ENCODE data around the gene ACTR3.
"Not testable (repeated sequence)": the region's sequence is repeated elsewhere in the genome, so short reads cannot be mapped to it uniquely, and the experiment has no call there.

The ACTR3 gene

DNA sequence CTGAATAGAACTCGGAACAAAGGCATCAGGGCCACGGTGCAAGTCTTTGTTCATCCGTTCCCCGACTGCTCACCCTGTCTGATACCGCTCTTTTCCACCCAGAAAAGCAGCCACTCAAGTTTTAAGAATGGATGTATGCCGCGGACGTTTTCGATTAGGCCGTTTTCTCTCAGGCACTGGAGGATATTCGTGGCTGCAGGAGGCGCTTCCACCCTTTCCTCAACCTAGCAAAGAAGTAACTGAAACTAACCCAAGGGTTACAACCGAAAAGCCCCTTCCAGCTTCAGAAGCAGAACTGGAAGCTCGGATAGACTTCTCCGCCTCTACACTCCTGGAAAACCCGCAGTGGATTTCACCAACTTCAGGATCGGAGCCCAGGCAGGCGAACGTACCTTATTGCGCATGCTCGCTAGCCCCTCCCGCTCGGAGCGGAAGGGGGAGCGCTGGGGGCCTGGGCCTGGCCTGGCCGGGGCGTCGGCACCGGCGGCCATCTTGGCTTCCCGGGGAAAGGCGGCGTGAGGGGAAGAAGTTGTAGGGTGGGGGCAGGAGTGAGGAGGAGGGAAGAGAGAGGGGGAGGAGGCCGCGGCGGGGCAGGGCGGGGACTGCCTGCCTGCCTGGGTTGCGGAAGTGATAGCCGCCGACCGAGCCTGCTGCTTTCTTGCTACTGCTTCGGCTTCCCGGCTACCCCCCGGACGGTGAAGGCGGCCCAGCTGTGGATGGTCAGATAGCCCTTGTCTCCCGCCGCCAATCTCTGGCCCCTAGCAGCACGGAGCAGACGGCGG, at the start of gene ACTR3:
Gene ACTR3 (plus strand): TSS at position 619 of the 782 bp plus-strand sequence. CDS start 191 bp downstream, outside the sequence.
- DNase-seq = peak; percentile 95

DNA sequence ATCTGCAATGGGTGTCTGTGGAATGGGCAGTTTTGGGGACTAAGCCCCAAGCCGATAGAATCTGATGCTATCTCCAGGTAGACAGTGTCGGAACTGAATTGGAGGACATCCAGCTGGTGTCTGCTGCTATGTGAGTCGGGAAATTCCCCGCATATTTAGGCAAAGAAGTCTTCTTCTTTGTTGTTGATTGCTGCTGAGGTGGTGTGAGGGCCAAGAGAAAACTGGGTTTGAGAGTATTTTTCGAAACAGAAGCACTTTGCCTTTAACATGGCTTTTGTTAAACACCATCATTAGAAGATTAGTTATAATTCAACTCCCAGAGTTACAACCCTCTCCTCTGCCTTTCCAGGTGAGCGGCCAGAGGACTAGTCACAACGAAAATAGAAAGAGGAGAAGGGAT, 49.4 kb upstream of the ACTR3 start:
- no peak for DNase-seq

DNA sequence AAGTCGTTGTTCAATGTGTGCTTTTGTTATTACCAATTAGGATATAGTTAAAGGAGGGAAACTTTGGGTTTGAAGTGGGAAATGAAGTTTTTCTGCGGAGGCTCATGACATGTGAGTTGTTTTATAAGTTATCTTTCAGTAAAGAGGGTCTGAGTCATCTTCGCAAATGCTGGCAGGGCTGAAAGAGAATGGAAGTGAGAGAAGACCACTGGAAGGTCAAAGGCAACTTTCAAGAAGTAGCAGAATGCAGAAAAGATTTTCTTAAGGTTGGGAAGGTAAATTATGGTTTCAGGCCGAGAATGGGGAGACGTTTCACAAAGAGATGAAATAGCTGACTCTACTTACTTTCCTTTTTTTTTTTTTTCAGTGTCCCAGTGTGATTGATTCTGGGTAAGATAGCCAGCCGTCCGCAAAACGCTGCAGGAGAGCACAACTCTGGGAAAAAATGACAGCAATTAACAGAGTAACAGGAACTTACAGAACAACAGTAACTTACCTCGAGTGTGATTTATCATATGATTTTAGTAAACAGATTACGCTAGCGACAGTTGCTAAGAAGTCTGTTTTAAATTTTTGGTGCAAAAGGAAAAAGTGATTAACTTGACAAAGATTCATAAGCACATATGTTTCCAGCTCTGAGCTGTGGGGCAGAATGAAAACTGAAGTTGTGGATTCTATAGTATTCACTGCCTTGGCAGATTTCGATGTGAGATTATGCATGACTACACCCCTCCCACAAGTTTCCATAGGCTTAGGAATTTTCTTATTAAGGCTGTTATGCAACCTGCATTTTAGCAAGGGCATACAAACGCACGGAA, 46.8 kb upstream of the ACTR3 start:
- no peak for DNase-seq

DNA sequence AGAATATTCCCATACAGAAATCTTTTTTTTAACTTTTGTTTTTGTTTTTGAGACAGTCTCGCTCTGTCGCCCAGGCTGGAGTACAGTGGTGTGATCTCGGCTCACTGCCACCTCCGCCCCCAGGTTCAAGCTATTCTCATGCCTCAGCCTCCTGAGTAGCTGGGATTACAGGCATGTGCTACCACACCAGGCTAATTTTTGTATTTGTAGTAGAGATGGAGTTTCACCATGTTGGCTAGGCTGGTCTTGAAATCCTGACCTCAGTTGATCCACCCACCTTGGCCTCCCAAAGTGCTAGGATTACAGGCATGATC, 46.2 kb upstream of the ACTR3 start:
- DNase-seq = not testable (repeated sequence)

DNA sequence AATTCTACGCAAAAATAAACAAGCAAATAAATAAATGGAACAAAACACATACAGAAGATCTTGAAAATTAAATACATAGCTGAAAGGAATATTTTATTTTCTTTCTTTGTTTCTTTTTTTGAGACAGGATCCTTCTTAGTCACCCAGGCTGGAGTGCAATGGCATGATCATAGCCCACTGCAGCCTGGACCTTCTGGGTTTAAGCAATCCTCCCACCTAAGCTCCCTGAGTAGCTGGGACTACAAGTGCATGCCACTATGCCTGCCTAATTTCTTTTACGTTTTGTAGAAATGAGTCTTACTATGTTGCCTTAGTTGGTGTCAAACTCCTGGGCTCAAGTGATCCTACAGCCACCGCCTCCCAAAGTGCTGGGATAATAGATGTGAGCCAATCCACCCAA, 44.6 kb upstream of the ACTR3 start:
- DNase-seq = no peak

DNA sequence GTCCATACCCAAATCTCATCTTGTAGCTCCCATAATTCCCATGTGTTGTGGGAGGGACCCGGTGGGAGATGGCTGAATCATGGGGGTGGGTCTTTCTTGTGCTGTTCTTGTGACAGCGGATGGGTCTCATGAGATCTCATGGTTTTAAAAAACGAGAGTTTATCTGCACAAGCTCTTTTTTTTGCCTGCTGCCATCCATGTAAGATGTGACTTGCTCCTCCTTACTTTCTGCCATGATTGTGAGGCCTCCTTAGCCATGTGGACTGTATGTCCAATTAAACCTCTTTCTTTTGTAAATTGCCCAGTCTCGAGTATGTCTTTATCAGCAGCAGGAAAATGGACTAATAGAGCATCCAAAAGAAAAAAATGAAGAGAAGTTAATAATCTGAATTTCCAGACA, 44.1 kb upstream of the ACTR3 start:
- not testable (repeated sequence) for DNase-seq

DNA sequence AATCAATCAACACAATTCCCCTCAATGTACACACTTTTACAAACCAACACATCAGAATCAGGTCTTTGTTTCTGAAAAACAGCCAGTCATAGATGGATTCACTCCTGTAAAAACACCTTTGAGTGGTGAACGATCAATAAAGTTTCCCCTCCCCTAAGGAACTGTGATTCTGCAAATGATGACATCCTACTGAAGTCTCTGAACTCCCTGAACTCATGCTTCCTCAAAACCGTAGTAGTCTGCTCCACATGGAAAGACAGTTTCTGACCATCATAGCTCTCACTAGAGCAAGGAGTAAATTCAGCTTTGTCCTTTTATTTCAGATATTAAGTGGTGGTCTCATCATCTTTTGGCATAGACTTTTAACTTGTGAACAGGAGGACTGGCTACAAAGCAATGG, 43.5 kb upstream of the ACTR3 start:
- no peak for DNase-seq

DNA sequence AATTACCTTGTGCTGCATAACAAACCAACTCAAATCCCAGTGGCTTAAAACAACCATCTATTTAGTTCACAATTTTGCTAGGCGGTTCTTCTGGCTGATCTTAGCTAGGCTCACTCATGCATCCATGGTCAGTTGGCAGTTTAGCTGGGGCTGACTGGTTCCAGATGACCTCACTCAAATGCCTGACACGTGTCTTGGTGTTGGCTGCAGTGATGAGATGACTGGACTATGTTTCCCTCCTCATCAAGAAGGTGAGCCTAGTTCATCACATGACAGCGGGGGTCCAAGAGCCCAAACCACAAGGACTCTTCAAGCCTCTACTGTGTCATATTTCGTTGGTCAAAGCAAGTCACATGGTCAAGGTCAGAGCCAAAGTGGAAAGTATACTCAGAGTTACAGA, 42.7 kb upstream of the ACTR3 start:
- no peak for DNase-seq

DNA sequence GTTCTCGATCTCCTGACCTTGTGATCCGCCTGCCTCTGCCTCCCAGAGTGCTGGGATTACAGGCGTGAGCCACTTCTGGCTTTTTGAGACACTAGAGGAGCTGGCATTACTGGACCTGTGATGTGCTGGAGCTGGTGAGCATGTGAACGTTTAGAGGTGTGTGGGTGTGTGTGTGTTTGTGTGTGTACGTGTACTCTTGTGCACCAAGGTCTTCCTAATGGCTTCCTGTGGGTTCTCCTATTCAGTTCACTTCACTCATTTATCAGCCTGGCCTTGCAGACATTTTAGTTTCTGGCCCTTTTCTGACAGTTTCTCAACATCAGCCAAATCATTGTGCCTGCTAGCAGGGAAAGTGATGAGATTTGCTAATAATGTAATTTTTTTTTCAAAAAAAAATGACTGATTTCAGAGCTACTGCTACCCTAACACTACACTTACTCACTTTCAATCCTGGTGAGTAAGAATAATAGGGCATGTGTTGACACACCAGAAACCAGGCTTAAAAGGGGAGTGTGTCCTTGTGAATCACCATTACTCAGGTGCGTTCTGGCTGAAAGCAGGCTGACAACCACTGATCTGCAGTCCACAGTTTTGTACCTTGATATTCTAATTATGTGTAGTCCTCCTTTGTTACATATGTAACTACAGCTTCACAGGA, 41.0 kb upstream of the ACTR3 start:
- no peak for DNase-seq

DNA sequence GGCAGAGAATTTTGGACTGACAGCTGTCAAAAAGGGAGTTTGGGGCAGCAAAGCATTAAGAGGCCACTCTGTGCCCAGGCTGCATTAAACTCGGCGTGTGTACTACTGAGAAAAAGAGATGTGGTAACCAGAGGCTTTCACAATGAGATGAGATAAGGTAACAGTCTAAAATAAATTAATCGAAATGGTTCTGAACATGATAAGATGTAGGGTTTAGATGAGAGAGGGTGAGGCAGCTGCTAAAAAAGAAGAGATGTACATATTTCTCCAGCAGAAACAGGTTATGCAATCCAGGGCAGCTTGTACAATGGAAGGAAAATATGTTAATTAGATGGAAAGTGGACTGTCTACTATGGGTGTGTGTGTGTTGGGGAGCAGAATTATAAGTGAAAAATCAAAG, 39.2 kb upstream of the ACTR3 start:
- no peak for DNase-seq

DNA sequence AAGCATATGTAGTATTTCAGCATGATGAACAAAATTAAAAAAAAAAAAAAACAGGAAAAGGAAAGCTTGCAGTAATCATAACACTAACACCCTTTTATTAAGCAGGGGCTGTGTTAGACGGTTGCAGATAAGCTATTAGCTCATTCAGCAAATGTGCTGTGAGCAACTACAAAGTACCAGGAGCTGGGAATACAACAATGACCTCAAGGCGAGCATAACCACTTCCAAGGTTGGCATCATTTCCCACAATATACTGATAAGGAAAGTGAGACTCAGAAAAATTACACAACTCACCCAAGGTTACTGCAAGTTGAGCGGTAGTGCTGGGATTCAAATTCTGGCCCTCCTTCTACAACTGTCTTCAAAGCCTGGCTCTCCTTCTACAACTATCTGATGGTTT, 38.2 kb upstream of the ACTR3 start:
- no peak for DNase-seq

DNA sequence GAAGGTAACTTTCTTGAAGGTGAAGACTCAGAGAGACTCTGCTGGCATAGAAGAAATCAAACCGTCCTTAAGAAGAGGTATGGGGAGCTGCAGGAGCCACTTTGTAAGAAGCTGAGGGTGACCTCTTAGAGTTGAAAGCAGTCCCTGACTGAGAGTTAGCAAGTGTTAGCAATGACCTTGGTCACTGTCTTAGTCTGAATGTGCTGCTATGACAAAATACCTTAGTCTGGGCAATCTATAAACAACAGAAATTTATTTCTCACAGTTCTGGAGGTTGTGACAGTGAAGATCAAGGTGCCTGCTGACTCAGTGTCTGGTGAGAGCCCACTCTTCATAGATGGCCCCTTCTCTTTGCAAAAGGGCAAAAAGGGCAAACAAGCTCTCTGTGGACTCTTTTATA, 35.7 kb upstream of the ACTR3 start:
- DNase-seq = no peak

DNA sequence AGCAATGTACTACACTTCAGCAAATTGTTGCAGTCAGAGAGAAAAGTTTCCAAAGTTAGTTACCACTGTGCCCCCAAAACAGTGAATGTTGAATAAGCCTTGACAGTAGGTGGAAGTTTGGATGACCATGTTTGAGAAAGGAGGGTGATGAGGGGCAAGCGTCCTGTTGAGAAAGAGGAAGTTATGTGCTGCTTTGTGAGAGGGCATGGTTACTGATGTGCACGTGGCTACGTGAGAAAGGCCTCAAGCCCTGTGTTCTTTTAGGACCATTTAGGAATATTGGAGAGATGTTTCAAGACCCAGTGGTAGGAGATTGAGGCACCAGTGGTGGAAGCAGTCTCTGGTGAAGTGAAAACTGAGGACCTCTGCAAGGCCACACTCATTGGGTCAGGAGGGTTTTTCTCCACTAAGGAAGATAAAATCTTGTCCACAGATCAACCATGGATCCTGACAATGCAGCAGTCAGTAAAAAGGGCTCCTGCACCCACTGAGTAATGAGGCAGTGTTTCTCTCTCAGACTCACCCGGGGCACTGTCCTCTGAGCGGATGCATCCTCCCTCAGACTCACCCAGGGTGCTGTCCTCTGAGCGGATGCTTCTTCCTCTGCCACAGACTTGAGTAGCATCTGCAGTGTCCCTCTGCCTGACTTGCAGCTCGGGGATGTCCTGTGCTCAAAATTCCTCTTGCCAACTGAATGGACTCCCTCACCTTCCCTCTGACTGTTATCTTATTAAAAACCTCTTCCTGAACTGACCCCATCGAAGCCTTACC, 34.7 kb upstream of the ACTR3 start:
- DNase-seq = no peak

DNA sequence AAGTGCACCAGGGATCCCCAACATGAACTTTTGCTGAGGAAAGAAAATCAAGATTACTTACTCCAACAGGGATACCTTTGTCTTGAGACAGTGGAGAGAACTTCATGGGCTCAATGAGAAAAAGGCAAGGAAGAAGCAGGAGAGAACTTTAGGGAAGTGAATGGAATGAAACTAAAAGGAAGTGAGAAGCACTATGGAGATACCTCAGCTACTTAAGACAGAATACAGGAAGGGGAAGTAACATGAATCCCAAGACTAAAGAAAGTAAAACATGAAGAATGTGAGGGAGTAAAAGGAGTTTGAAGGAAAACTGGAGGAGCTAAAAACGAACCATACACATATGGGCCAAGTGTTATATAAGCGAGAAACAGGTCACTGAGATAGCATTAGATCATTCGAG, 32.4 kb upstream of the ACTR3 start:
- DNase-seq = no peak

DNA sequence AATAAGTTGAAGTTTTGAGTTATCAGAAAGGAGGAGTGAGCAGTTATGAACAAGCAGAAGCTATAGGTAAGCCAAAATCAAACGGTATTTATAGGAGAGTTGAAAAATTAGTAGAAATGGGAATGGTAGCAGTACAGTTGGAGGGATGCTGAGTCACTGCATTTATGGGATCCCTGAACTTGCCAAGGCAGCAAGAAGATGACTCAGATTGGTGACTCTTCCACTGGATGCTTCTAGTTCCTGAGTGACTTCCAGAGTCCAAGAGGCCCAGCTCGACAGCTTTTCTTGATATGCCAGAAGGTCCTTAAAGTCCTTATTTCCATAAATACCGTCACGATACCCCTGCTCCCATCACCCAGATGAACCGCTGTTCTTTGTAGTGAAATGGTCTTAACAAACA, 31.1 kb upstream of the ACTR3 start:
- no peak for DNase-seq

DNA sequence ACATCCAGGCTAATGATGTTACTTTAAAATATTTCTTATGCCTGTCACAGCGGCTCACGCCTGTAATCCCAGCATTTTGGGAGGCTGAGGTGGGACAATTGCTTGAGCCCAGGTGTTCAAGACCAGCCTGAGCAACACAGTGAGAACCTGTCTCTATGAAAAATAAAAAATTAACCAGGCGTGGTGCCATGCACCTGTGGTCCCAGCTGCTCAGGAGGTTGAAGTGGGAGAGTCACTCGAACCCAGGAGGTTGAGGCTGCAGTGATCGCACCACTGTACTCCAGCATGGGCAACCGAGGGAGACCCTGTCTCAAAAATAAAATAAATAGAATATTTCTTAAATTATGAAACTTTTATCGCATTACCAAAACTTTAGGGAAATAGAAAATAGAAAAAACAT, 28.1 kb upstream of the ACTR3 start:
- no peak for DNase-seq

DNA sequence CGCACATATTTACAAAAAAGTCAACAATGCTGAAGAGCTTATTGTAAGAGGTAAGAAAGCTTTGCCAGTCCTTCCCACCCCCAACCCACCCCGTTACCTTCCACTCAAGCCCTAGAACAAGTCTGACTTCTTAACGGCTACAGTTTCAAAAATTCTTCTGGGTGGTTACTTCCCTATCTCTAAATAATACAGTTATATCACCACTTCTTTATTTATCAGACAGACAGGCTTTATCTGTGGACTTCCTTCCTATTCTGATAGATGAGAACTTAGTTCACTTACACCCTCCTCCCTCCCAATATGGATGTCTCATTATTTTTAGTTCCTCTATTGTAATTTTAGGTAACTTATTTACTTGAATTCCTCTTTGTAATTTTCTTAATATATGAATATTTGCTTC, 26.7 kb upstream of the ACTR3 start:
- DNase-seq = no peak

DNA sequence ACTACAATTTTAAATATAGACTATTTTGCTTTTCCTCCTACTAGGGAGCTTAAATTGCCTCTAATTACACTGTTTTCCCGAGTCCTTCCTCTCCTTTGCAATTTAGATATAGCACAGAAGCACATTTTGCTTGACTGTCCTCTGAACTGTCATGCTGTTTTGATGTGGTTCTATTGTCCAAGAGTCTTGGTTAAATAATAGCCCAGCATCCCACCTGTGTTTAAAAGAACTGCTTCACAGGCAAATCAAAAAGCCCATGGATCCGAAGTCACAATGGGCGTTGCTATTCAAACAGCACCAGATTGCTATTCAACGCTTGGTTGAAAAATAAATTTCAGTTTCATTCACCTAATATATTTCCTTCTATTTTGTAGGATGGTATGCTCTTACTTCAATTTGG, 22.3 kb upstream of the ACTR3 start:
- no peak for DNase-seq

DNA sequence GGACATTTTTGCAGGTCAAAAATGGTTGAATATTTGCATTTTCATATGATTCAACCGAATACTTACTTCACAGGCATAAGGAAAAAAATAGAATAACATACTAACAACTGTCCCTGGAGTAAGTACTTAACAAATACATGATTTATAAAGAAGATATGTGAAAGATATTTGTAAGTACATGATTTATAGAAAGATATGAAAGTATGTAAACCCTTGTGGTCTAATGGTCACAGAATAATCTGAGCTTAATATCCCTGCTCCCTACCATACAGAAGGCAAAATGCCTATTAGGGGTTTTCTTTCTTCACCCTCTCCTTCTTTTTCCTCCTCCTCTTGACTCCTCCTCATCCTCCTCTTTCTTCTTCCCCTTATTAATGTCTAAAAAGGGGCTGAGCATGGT, 20.6 kb upstream of the ACTR3 start:
- DNase-seq = no peak

DNA sequence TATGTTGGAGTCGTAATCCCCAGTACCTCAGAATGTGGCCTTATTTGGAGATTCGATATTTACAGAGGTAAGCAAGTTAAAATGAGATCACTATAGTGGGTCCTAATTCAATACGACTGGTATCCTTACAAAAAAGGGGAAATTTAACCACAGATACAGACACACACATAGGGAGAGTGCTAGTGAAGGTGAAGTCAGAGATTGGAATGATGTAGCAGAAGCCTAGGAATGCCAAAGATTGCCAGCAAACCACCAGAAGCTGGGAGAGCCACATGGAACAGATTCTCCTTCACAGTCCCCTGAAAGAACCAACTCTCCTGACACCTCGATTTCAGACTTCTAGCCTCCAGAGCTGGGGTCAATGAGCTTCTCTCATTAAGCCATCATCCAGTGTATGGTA, 17.7 kb upstream of the ACTR3 start:
- no peak for DNase-seq

DNA sequence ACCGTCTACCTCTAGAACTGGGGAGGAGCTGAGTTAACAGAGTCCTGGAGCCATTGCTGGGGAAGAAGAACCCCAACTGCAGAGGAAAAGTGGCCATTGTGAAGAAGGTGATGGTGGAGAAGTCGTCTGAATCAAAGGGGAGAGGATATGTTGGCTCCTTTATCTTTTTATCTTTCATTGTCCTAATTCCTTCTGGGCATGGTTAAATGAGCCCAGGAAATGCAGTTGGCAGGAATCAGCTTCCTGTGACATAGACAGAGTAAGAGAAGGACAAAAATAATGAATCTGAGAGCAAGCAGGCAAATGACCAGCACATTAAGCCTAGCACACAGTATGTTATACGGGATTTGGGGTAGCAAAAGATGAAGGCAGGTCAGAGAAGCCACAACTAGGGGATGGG, 16.0 kb upstream of the ACTR3 start:
- no peak for DNase-seq

DNA sequence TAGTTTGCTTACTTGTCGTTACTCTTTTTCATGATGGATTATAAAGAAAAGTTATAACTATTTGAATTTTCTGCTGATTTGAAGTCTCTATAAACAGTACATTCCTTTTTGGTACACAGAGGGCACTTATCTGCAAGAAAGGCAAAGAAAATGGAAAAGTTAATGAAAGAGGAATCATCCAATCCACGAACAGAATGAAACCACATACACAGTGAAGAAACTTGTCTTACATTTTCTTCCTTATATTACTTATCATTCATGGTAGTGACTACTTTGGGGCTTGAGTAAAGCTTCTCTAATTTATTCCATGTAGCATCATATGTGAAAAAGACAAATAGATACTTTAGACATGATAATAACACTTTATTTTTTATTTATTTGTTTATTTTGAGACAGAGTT, 14.8 kb upstream of the ACTR3 start:
- no peak for DNase-seq

All from NCI-H1105 treated with DMSO at 0.1 percent for 48 hours (cell line).